GM12875 (cell line): ENCODE data around the gene PITX2.

Source experiments
- H3K4me3 ChIP-seq: one replicate; pipeline ENCODE4 v1.5.1; 2011; ENCODE audit warnings: low read depth, low read length, control low read depth
- TF ChIP-seq, protein P1 (sequence below): IDR thresholded peaks from 2 replicates; pipeline ENCODE4 v1.5.1; 2011; ENCODE audit warnings: low read depth, mild to moderate bottlenecking, control low read depth, inconsistent platforms, low read length, moderate library complexity, borderline replicate concordance; ENCODE audit not compliant: insufficient read depth

PITX2 gene

DNA sequence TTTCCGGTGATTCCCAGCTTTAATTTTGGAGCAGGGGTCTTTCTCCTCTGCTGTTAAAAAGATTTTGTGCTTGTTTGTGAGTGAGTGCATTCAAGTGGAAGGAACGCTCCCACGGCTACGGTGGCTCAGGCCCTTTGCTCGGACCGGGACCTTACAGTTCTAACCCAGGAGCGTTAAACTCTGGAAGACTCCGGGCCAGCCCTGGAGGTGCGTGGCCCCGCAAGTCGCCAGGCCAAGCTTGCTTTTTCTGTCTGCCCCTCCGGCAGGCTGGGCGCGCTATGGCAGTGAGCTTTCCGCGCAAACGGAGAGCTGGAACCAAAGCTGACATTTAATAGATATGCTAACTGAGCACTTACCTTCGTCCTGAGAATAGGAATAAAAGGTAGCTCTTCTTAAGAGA is 18.3 kb upstream of the PITX2 start:
- TF ChIP-seq, protein P1, sequence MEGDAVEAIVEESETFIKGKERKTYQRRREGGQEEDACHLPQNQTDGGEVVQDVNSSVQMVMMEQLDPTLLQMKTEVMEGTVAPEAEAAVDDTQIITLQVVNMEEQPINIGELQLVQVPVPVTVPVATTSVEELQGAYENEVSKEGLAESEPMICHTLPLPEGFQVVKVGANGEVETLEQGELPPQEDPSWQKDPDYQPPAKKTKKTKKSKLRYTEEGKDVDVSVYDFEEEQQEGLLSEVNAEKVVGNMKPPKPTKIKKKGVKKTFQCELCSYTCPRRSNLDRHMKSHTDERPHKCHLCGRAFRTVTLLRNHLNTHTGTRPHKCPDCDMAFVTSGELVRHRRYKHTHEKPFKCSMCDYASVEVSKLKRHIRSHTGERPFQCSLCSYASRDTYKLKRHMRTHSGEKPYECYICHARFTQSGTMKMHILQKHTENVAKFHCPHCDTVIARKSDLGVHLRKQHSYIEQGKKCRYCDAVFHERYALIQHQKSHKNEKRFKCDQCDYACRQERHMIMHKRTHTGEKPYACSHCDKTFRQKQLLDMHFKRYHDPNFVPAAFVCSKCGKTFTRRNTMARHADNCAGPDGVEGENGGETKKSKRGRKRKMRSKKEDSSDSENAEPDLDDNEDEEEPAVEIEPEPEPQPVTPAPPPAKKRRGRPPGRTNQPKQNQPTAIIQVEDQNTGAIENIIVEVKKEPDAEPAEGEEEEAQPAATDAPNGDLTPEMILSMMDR: no peak
- H3K4me3 ChIP-seq: no peak overlapping the region

DNA sequence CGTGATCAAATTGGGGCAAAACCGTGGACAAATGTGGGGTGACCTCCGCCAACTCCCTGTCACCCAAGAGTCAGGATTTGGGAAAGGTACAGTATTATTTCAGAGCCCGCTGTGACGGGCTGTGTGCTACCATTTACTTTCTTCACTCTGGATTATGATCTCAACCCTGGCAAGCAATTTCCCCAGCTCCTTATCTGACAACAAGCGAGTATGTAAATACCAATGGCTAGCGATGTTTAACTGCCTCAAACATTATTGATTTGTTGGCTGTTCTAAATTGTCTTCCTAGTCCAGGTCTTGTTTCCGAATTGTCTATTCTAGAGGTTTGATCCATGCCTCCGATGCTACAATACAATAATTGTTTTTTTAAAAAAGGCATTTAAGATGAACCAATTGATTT is 17.7 kb upstream of the PITX2 start:
- TF ChIP-seq, protein P1: no peak

DNA sequence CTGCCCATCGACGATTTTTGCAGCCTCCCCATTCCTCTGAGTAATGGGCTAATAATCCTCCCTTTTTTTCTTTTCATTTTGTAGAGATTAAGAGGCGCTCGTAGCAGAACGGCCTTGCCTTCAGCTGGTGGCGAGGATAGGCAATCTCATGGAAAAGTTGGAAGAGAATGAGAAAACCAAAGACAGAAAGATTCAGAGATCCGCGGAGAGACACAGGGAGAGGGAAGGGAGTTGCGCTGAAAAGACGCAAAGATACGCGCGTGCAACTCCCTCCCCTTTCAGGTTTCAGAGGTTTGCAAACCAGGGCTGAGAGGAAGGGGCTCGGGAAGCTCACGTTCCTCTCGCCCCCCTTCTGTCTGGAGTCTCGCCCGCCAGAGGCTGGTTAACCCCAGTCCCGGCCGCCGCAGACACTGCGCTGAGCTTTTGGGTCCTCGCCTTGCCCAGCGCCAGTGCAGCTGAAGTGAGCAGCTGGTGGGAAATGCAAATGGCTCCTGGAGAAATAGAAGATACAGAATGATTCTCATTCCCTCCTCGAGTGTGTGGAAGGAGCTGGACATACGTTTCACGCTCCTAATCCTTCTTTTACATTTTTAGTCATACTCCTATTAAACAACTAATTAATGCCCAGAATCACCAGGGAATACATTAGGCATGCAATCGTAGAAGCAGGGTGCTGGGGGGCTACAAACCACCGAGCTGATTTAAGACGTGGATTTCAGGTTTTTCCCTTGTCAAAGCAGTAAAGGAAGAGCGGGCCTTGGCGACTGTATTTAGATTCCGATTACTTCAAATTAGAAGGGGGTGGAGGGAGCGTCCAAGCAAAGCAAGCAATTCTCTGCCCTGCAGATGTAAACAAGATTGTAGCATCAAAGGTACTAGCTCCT is 16.6 kb upstream of the PITX2 start:
- TF ChIP-seq, protein P1: no peak
- no peak overlapping the region for H3K4me3 ChIP-seq

More for the DNA sequence above, 17.7 kb upstream of the PITX2 start:
- H3K4me3 ChIP-seq: no peak overlapping the region

DNA sequence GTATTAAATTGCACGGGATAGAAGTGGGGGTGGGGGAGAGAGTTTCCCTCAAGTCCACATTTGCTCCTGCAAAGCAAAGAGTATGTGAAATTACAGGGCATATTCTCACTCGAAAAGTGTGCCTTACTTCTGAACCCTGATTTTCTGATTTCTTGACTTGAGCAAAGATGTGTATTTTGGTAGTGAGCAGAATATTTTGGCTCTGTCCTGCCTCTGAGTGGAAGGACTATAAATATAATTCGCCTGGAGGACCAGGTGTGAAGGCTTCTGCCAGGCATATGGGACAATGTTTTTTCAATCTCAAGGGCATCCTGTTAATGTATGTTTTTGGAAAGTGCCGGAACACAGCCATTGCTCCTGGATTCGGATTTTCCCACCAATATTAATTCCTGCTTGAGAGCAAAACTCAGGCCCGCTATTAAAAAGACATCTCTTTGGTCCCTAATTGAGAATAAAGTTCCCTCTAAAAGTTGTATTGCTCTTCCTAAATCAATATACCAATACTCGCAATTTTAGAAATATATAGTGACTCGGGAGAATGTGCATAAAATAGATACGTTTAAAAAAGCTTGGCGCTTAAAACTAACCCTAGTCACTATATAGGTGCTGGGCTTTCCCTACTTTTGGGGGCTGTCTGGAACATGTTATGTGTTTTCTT is 15.3 kb upstream of the PITX2 start:
- TF ChIP-seq, protein P1: no peak
- no peak overlapping the region for H3K4me3 ChIP-seq

DNA sequence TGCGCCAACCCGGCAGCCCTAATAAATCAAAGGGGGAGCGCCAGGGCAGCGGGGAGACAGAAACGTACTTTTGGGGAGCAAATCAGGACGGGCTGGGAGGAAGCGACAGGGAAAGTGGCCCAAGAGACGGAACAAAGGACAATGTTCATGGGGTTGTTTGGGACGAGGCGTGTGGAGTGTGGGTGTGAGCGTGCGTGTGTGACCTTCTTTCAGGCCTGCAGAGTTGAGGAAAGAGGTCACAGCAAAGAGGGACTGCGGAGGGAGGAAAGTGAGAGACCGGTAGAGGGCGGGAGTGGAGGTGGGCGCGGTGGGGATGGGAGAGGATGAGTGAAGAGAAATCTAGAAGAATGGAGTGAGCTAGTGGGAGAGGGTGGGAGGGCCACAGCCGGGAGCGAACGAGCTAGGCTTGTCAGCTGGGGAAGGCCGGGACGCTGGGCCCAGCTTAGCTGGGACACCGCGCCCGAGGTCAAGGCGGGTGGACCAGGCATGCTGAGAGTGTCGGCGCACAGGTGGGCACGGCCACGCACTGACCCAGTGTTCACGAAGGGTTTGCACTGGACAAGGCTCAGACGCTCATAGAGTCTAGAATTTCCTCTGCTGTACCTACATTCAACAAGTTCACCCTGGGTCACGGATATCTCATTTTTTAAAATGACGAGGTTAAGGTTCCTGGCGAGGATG is 14.7 kb upstream of the PITX2 start:
- no peak overlapping the region for H3K4me3 ChIP-seq
- TF ChIP-seq, protein P1: no peak

DNA sequence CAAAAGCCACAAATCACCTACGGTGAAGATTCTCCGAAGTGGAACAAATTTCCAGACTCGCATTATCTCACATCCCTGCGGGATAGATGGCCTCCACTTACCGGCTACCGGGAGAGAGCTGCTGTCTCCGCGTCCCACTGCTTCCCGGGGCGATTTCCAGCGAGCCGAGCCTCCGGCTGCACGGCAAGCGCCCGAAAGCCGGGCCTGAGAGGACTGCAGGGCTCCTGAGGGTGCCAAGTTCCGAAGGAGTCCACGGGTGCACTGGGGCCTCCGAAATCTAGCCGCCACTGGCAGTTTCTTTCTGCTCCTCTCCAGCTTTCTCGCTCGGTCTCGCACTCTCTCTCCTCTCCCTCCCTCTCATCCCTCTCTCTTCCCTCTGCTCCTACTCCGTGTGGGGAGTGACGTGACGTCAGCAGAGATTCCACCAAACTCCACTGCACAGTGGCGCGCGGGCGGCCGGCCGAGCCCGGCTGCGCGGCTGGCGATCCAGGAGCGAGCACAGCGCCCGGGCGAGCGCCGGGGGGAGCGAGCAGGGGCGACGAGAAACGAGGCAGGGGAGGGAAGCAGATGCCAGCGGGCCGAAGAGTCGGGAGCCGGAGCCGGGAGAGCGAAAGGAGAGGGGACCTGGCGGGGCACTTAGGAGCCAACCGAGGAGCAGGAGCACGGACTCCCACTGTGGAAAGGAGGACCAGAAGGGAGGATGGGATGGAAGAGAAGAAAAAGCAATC is 14.0 kb upstream of the PITX2 start:
- TF ChIP-seq, protein P1: no peak
- no peak overlapping the region for H3K4me3 ChIP-seq
